Activated CD4-positive, alpha-beta T cell treated with anti-CD3 and anti-CD28 coated beads, Interleukin-2, amount 10 ng/mL, durations not matched to agents 24 days and 14 days (primary cell): ENCODE data around the gene CUZD1. TPM values are rescaled to one million over a fixed set of nuclear protein-coding genes. Genes with fewer than 3 reads are reported as not detected.

ENCODE experiments used
- DNase-seq: peaks from one replicate; pipeline ENCODE4 v3.0.0; 2022
- H3K27ac Mint-ChIP-seq: one replicate; pipeline ENCODE4 v1.8.0; 2022; ENCODE audit warnings: mild to moderate bottlenecking, mixed read lengths
- H3K27me3 Mint-ChIP-seq: one replicate; pipeline ENCODE4 v1.8.0; 2022; ENCODE audit warnings: mixed read lengths
- H3K36me3 Mint-ChIP-seq: one replicate; pipeline ENCODE4 v1.8.0; 2022; ENCODE audit warnings: low read depth, mild to moderate bottlenecking, mixed read lengths
- H3K4me1 Mint-ChIP-seq: one replicate; pipeline ENCODE4 v1.8.0; 2021; ENCODE audit warnings: mixed read lengths
- H3K4me3 Mint-ChIP-seq: one replicate; pipeline ENCODE4 v1.8.0; 2022; ENCODE audit warnings: mild to moderate bottlenecking, moderate library complexity, mixed read lengths
- H3K9me3 Mint-ChIP-seq: one replicate; pipeline ENCODE4 v1.8.0; 2021; ENCODE audit warnings: mixed read lengths
- intact Hi-C: fragments of 100-400 bp; cut with micrococcal nuclease; formaldehyde crosslinking; loops from one replicate; pipeline ENCODE4 v1.15.1; 2023
- total RNA-seq: library from RNA; stranded (reverse); gene quantifications from 2 replicates; pipeline ENCODE4 v1.2.3, GENCODE V29; 2022

Gene CUZD1
- total RNA-seq, 1 donor from 2014 or later = 3.1 TPM

DNA sequence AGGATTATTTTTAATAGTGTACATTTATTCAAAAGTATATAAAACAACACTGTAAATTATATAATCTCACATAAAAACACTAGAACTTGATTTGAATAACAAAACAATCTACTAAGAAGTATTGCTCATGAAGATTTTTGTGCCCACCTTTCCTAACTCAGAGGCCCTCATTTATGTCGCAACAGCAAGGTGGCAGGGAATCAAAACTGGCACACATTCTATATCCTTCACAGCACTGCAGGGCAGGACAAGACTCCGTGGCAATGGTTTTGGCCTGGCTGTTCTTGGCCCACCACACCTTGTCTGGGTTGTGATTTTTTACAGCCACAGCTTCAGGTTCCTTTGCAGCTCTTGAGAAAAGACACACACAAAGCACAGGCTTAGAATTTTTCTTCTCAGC lies 3.4 kb upstream of the CUZD1 start:
- peaks cover 3% of the 10 kb centered on the region for H3K9me3 Mint-ChIP-seq
- no peaks in the 10 kb centered on the region for H3K27me3 Mint-ChIP-seq
- peaks cover 14% of the 10 kb centered on the region for H3K4me1 Mint-ChIP-seq
- no peak for DNase-seq
- H3K27ac Mint-ChIP-seq = no peak overlapping the region
- intact Hi-C loops = no loop called here
- H3K4me3 Mint-ChIP-seq = no peak overlapping the region
- peaks cover 54% of the 10 kb centered on the region for H3K36me3 Mint-ChIP-seq

DNA sequence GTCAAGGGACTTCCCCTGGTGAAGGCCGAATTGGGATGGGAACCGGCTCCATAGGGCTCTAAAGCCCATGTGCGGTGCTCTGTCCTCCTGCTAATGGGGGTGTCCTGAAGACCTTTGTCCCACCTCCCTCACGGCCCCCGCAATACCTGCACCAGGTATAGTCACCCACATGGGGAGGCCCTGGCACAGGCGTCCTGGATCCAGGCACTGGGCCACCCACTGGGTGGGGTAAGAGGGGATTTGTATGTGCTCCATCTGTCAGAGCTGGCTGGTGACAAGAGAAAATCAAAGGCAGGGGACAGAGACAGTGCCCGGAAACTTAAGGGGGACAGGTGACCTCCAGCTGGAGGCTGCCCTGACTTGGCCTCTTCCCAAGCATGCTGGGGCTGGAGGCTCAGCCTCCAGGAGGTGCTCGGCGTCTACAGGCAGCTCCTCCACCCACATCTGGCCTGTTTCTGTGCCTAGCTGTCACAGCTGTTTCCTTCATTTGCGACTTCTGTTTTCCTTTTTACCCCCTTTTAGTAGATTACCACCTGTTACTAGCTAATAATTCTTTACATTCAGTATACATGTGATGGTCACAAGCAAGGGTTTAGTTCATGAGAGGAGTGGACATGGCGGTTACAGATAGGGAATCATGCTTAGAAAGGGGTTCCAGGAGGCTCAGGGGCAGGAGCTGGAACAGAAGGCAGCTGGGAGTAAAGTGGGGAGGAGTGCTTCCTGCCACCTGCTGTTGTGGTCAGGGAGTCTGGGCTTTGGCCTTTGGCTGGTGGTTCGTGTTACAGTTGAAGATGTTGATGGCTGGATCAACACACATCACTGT lies 2.3 kb upstream of the CUZD1 start:
- Mint-ChIP-seq H3K27me3 (no peaks in the 10 kb centered on the region), H3K36me3 (peaks cover 47% of the 10 kb centered on the region), H3K27ac (peak overlapping the region; percentile 35), H3K4me1 (peaks cover 6% of the 10 kb centered on the region), H3K4me3 (no peak overlapping the region), H3K9me3 (peaks cover 3% of the 10 kb centered on the region)
- intact Hi-C loops = no loop called here
- no peak for DNase-seq

DNA sequence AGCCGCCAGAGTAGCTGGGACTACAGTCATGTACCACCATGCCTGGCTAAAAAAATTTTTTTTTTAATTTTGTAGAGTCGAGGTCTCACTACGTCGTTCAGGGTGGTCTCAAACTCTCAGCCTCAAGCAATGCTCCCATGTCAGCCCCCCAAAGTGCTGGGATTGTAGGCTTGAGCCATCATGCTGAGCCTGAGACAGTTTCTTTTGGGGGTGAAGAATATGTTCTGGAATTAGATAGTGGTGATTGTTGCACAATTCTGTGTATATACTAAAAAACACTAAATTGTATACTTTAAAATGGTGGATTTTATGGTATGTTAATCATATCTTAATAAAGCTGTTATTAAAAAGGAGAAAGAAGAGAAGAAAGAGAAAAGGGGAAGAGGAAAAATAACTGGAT lies 1.5 kb downstream of the CUZD1 start:
- Mint-ChIP-seq H3K27me3 (no peaks in the 10 kb centered on the region), H3K9me3 (peaks cover 3% of the 10 kb centered on the region), H3K4me1 (peaks cover 3% of the 10 kb centered on the region), H3K4me3 (no peak overlapping the region), H3K36me3 (peaks cover 36% of the 10 kb centered on the region), H3K27ac (no peak overlapping the region)
- no peak for DNase-seq
- intact Hi-C loops = no loop called here

DNA sequence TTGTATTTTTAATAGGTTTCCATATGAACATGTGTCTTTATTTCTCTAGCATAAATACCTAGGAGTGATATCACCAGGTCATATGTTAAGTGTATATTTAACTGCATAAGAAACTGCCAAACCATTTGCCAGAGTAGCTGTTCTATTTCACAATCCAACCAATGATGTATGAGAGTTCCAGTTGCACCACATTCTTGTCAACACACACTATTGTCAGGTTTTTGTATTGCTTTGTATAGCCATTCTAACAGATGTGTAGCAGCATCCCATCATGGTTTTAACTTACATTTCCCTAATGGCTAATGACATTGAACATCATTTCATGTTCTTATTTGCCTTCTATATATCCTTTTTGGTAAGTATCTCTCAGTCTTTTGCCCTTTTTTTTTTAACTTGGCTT lies 4.1 kb downstream of the CUZD1 start:
- Mint-ChIP-seq H3K27me3 (no peaks in the 10 kb centered on the region), H3K4me1 (no peaks in the 10 kb centered on the region), H3K4me3 (no peak overlapping the region), H3K9me3 (peaks cover 2% of the 10 kb centered on the region), H3K36me3 (peaks cover 50% of the 10 kb centered on the region), H3K27ac (no peak overlapping the region)
- intact Hi-C loops = no loop called here
- DNase-seq = no peak

DNA sequence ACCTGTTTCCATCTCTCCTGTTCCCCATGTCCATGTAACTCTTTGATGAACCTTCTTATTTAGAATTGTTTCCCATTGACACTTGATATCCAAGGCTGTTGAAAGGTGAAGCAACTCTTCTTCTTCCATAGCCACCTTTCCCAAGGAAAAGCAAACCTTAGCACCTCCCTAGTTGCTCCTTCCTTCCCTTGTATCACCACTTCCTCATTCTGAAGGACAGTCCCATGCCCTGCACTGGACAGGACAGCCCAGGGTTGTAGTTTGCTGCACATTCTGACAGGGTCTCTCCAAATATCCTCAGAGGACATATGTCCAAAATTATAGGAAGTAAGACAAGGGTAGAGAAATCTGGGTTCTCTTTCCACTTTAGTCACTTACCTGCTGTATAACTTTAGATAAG lies 6.2 kb downstream of the CUZD1 start:
- Mint-ChIP-seq H3K9me3 (no peaks in the 10 kb centered on the region), H3K36me3 (peaks cover 48% of the 10 kb centered on the region), H3K27ac (no peak overlapping the region), H3K4me3 (no peak overlapping the region), H3K4me1 (no peaks in the 10 kb centered on the region), H3K27me3 (no peaks in the 10 kb centered on the region)
- no peak for DNase-seq
- intact Hi-C loops = no loop called here

DNA sequence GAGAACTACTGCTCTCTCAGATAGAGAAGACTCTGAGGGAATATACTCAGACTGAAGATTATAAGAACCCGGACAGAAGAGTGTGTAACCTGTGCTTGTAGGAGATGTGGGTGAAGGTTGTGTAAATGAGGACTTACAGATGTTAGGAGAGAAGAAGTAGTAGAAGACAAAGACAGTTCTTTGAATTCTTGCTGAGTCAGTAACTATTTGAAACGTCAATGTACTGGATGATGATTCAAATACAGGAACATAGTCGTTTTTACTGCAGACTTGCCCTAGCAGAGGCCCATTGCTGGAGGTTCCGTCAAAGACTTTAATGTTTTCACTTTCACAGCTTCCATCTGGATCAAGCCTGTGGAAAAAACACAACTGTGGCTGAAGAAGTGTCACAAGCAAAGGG lies 6.8 kb downstream of the CUZD1 start:
- Mint-ChIP-seq H3K9me3 (no peaks in the 10 kb centered on the region), H3K27ac (no peak overlapping the region), H3K4me3 (no peak overlapping the region)

DNA sequence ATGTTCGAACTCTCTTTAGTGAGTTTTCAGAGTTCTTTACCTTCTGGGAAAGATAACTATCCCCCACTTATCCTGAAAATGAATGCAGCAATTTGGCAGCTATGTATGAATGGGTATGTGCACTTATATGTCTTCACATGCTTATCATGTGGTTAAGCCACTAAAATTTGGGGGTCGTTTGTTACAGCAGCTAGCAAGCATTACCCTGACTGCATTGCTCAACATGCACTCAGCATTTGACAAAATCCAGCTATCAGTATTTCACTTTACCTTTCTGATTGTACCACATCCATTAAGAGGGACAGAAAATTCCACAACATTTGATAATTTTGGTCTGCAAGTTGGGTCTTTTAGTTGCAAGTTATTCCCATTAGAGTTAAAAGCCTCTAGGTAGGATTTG lies 9.7 kb downstream of the CUZD1 start:
- DNase-seq = no peak
- no peak overlapping the region for H3K4me3 Mint-ChIP-seq
- H3K27ac Mint-ChIP-seq = no peak overlapping the region
- H3K27me3 Mint-ChIP-seq = no peaks in the 10 kb centered on the region
- no peaks in the 10 kb centered on the region for H3K9me3 Mint-ChIP-seq
- no peaks in the 10 kb centered on the region for H3K4me1 Mint-ChIP-seq
- intact Hi-C loops = no loop called here
- H3K36me3 Mint-ChIP-seq = peaks cover 59% of the 10 kb centered on the region

More for the DNA sequence above, 6.8 kb downstream of the CUZD1 start:
- no peak for DNase-seq
- H3K4me1 Mint-ChIP-seq = no peaks in the 10 kb centered on the region
- no peaks in the 10 kb centered on the region for H3K27me3 Mint-ChIP-seq
- intact Hi-C loops = no loop called here
- peaks cover 47% of the 10 kb centered on the region for H3K36me3 Mint-ChIP-seq

DNA sequence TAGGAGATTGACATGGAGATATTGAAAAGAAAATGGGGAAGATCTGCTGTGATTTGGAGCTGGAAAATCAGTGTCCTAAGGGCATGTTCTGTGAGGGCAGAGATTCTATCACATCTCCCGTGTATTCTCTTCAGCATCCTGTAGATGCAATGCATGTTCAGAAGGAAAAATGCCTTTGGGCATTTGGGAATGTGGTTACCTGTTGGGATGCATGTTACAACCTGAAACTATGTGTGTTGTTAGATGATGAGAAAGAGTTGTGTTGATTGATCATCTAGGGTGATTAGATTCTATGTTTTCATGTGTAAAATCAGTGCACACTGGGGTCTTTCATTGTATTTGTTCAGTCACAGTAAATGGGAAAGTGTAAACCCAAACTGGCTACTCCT lies 14.7 kb downstream of the CUZD1 start:
- Mint-ChIP-seq H3K36me3 (peaks cover 31% of the 10 kb centered on the region), H3K4me1 (no peaks in the 10 kb centered on the region), H3K4me3 (no peak overlapping the region), H3K9me3 (no peaks in the 10 kb centered on the region), H3K27ac (no peak overlapping the region), H3K27me3 (peaks cover 4% of the 10 kb centered on the region)
- intact Hi-C loops = no loop called here
- DNase-seq = no peak

DNA sequence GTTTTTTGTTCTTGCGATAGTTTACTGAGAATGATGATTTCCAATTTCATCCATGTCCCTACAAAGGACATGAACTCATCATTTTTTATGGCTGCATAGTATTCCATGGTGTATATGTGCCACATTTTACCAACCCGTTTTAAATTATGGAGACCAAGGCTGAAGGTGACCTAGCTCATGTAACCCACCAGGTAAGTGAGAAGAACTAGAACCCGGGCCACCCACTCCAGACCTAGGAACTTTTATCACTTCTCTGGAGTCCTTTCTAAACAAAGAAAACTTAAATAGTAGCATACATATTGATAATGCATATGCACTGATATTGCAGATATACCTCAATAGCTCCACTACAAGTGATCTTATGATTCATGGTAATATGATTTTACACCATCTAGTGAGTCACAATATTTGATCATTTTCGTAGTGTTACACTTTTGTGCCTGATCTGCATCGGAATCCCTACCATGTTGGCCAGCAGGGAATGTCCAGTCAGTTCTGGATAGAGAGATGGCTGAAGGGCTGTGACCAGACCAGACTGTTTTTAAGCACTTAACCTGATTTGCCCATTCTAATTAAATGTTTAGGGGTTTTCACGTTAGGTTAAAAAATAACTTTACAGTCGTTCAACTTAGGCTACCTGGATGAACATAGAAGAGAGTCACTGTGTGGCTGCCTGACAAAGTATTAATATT lies 15.2 kb downstream of the CUZD1 start:
- H3K4me1 Mint-ChIP-seq = no peaks in the 10 kb centered on the region
- no peaks in the 10 kb centered on the region for H3K9me3 Mint-ChIP-seq
- peaks cover 29% of the 10 kb centered on the region for H3K36me3 Mint-ChIP-seq
- DNase-seq = no peak
- intact Hi-C loops = no loop called here
- H3K27ac Mint-ChIP-seq = no peak overlapping the region
- peaks cover 5% of the 10 kb centered on the region for H3K27me3 Mint-ChIP-seq
- no peak overlapping the region for H3K4me3 Mint-ChIP-seq

DNA sequence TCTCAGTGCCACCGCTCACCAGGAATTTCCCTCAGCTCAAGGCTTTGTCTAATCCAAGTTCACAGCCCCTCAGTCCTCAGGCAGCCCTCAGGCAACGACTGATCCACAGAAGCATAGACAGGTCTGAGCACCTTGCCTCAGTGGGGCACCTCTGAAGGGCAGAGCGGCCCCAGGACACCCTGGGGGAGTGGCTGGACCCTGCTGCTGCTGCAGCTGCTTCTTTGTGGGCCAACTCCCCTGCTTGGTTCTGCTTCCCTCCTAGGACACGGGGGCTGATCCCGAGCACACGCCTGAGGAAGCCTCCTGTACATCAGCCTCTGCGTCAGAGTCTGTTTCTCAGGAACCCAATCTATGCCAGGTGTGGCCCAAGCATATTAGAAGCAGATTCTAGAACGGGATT lies 16.2 kb downstream of the CUZD1 start:
- H3K27ac Mint-ChIP-seq = no peak overlapping the region
- H3K36me3 Mint-ChIP-seq = peaks cover 27% of the 10 kb centered on the region
- intact Hi-C loops = no loop called here
- H3K4me3 Mint-ChIP-seq = no peak overlapping the region
- H3K4me1 Mint-ChIP-seq = no peaks in the 10 kb centered on the region
- peaks cover 11% of the 10 kb centered on the region for H3K27me3 Mint-ChIP-seq
- H3K9me3 Mint-ChIP-seq = no peaks in the 10 kb centered on the region
- DNase-seq = no peak

DNA sequence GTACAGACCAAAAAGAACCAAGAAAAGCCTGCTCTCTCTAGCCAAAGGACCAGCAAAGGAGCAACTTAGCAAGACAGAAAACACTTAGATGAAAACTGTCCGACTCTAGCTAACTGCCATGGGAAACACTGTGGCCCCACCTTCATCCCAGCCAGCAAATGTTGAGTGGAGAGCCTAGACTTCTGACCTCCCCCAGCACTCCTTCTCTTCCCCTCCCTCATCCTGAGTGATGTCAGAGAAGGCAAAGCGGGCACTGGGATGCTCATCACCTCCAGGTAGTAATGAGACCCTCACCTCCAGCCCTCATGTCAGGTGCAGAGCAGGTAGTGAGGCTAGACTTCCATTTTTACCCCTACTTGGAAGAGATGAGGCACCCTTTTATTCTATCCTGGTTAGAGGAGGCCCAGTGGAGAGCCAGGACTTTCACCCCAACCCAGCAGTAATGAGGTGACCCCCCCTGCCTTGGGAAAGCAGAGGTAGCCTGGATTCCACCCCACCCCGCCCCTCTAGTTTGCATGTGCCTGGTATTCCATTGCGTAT lies 16.9 kb downstream of the CUZD1 start:
- Mint-ChIP-seq H3K36me3 (peaks cover 24% of the 10 kb centered on the region), H3K27ac (no peak overlapping the region), H3K4me1 (no peaks in the 10 kb centered on the region), H3K4me3 (no peak overlapping the region), H3K9me3 (no peaks in the 10 kb centered on the region), H3K27me3 (peaks cover 13% of the 10 kb centered on the region)
- DNase-seq = no peak
- intact Hi-C loops = no loop called here

DNA sequence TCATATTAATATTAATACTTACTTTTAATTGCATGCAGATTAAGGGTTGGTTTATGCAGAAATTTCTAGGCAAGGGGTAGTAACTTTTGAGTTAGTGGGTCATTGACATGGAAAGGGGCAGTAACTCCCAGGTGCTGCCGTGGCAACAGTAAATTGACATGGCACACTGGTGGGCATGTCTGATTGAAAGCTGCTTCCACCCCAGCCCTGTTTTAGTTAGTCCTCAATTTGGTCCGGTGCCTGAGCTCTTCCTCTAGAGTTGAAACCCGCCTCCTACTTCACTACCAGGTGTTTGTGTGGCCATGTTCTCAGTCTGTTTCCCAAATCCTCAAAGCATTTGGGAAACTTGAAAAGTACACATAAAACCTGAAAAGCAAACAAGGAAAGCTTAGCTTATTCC lies 18.4 kb downstream of the CUZD1 start:
- H3K4me1 Mint-ChIP-seq = no peaks in the 10 kb centered on the region
- intact Hi-C loops = no loop called here
- H3K27me3 Mint-ChIP-seq = peaks cover 13% of the 10 kb centered on the region
- DNase-seq = no peak
- H3K4me3 Mint-ChIP-seq = no peak overlapping the region
- no peaks in the 10 kb centered on the region for H3K9me3 Mint-ChIP-seq
- H3K27ac Mint-ChIP-seq = no peak overlapping the region
- peaks cover 15% of the 10 kb centered on the region for H3K36me3 Mint-ChIP-seq

DNA sequence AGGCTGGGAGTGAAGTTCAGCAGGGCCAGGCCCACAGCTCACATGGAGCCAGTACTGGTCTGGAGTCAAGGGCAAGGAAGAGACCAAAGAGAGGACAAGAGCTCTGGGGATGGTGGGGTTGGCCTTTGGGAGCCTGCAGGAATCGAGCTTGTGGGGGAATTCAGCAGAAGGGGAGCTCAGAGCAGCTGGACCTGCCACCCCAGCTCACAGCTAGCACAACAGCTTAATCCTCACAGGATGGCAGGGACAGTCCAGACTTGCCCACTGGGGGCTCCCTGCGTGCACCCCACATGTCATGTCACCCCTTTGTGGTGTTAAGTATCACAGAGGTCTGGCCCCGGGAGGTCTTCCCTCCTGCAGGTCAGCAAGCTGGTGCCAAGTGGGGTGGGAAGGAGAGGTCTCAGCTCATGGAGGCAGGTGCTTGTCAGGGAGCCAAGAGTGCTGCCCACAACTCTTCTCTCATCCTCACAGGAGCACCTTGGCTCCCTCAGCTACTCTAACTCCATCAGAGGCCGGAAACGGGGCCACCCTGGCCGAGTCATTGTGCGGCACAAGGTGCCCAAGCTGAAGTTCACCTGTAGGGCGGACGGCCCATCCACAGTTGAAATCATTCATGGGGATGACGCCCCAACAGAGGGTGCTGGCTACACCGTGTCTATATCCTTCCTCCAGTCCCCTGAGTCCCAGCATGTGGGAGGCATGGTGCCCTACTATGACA lies 22.5 kb downstream of the CUZD1 start:
- no peak overlapping the region for H3K27ac Mint-ChIP-seq

DNA sequence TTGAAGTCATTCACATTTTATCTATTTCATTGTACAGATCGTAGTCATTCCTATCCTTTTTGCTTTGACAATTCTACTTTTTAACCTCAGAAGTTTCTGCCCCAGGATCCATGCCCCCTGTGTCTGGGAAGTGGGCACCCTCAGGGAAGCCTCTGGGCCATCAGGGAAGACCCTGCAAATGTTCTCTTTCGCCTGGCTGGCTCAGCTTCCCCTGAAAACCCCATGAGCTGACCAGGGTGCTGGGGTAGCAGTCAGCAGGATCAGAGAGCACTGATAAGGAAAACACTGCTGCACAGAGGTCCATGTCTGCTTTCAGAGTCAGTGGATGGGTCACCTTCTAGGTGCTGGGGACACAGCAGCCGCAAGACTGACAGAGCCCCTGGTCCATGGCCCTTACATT lies 23.8 kb downstream of the CUZD1 start:
- intact Hi-C loops = no loop called here
- H3K9me3 Mint-ChIP-seq = no peaks in the 10 kb centered on the region

More for the DNA sequence above, 22.5 kb downstream of the CUZD1 start:
- Mint-ChIP-seq H3K4me3 (no peak overlapping the region), H3K27me3 (peaks cover 24% of the 10 kb centered on the region), H3K9me3 (no peaks in the 10 kb centered on the region), H3K36me3 (no peaks in the 10 kb centered on the region), H3K4me1 (no peaks in the 10 kb centered on the region)
- intact Hi-C loops = no loop called here
- no peak for DNase-seq

More for the DNA sequence above, 23.8 kb downstream of the CUZD1 start:
- no peak overlapping the region for H3K4me3 Mint-ChIP-seq
- no peak for DNase-seq
- no peaks in the 10 kb centered on the region for H3K4me1 Mint-ChIP-seq
- H3K27ac Mint-ChIP-seq = no peak overlapping the region
- H3K36me3 Mint-ChIP-seq = no peaks in the 10 kb centered on the region
- H3K27me3 Mint-ChIP-seq = peaks cover 32% of the 10 kb centered on the region
